GM12801 (cell line): ENCODE results near the gene FRMD4A.

Source experiments
- CTCF ChIP-seq: IDR thresholded peaks from one replicate; pipeline ENCODE4 v1.5.1; 2011; ENCODE audit warnings: control low read depth; ENCODE audit not compliant: insufficient read length; ENCODE audit errors: extremely low read depth

Gene FRMD4A

GRCh38 chr10:13728898-13729535 lies 601.7 kb downstream of the FRMD4A start:
- no peak for TF ChIP-seq CTCF

GRCh38 chr10:13725594-13725993 lies 605.1 kb downstream of the FRMD4A start:
- TF ChIP-seq CTCF: no peak

DNA sequence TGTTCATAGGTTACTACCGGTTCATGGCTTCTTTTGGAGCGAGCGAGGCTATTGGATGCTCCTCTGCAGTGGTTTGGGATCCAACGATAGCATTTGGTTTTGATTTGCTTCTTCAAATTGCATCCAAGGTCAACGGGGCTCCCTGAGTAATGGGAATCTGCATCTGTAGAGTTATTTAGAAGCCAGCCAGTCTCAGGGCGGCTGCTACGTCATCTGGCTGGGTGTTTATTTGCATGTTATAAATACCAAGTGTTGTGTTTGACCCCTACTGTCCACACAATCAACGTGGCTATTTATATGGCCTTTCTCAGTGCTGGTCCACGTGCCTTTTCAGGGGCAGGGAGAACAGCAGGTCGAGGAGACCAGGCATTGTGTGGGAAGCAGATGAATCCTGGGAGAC lies 606.2 kb downstream of the FRMD4A start:
- no peak for TF ChIP-seq CTCF

DNA sequence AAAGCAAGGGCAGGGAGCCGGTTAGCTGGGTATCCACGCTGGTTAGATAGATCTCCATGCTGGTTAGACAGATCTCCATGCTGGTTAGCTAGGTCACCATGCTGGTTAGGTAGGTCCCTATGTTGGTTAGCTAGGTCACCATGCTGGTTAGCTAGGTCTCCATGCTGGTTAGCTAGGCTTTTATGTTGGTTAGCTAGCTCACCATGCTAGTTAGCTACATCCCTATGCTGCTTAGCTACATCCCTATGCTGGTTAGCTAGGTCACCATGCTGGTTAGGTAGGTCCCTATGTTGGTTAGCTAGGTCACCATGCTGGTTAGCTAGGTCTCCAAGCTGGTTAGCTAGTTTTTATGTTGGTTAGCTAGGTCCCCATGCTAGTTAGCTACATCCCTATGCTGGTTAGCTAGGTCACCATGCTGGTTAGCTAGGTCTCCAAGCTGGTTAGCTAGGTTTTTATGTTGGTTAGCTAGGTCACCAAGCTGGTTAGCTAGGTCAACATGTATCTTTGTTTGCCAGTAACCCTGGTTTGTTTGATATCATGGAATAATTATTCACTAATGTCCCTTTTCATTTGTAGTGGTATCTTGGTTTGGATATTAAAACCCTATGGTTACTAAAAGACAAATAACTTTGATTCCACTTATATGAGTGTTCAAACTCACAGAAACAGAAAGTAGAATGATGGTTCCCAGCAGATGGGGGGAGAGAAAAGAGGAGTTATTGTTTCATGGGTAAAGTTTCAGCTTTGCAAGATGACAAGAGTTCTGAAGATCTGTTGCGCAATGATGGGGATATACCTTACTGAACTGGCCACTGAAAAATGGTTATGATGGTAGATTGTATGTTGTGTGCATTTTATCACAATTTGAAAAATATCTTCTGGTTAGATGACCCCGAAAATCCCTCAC lies 607.7 kb downstream of the FRMD4A start:
- no peak for TF ChIP-seq CTCF

- no peak for TF ChIP-seq CTCF
Observed at GRCh38 chr10:13721486-13721885, 609.2 kb downstream of the FRMD4A start.

DNA sequence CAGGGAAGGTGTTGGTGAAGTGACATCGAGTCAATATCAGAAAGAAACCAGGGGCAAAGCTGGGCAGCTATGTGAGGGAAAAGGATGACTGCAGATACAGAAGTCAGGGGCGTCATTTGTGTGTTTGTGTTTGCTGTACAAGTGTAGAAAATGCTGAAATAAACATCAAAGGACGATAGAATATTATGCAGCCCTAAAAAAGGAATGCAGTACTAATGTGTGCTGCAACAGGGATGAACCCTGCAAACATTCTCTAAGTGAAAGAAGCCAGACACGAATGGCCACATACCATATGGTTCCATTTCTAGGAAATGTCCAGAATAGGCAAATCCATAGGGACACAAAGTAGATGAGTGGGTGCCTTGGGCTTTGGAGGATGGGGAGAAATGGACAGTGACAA lies 610.0 kb downstream of the FRMD4A start:
- TF ChIP-seq CTCF: no peak

DNA sequence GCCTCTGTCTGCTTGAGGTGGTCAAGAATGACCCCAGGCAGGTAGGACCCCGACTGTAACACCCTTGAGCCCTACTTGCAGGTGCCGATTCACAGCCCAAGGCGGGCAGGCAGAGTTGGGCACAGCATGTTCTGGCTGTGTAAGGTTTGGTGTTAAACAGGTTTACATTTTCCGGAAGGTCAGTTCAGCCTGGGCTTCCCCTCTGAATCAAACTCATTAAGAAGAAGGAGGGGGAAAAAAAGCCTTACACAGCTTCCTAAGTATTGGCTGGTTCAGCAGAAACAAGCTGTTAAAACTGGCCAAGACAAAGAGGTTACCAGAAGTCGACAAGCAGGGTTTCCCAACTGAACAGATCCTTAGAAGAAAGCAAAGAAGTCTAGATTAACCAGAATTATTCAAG lies 611.3 kb downstream of the FRMD4A start:
- no peak for TF ChIP-seq CTCF
